Fibroblast of pulmonary artery (primary cell): Measurements from ENCODE around the gene JAK3.

Experiments
- DNase-seq: peaks from one replicate; pipeline ENCODE4 v3.0.0-alpha.2; 2010; ENCODE audit warnings: low read depth
- H3K4me3 ChIP-seq: replicated peaks from 2 replicates; pipeline ENCODE4 v1.5.1; 2011; ENCODE audit warnings: low read depth, mild to moderate bottlenecking, control low read depth, low read length, moderate library complexity
- CTCF ChIP-seq: IDR thresholded peaks from 2 replicates; pipeline ENCODE4 v1.5.1; 2011; ENCODE audit warnings: mild to moderate bottlenecking, control low read depth, low read length, inconsistent platforms; ENCODE audit errors: missing control alignments

JAK3 gene

GRCh38 chr19:17812099-17812498, 35.7 kb downstream of the JAK3 start:
- no peak for DNase-seq
- no peak for TF ChIP-seq CTCF

GRCh38 chr19:17811681-17812080, 36.1 kb downstream of the JAK3 start:
- TF ChIP-seq CTCF = no peak
- H3K4me3 ChIP-seq = no peak overlapping the region
- DNase-seq = no peak

More at GRCh38 chr19:17812099-17812498, 35.7 kb downstream of the JAK3 start:
- H3K4me3 ChIP-seq = no peak overlapping the region

DNA sequence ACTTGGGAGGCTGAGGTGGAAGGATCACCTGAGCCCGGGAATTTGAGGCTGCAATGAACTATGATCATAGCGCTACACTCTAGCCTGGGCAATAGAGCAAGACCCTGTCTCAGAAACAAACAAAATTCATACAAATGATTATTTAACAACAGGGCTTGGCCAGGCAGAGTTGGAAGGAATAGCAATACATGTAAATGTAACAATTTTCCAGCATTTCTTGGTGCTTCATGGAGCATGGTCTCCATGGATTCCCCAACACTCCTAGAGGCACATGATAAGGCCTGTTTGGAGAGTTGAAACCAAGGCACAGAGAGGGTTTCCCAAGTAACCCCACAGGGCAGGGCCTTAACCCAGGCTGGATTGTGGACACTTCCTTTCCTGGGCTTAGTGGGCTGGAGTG, 36.7 kb downstream of the JAK3 start:
- no peak for TF ChIP-seq CTCF
- H3K4me3 ChIP-seq = no peak overlapping the region
- no peak for DNase-seq

GRCh38 chr19:17807731-17808316, 40.0 kb downstream of the JAK3 start:
- TF ChIP-seq CTCF = no peak
- DNase-seq = no peak
- no peak overlapping the region for H3K4me3 ChIP-seq

- no peak for TF ChIP-seq CTCF
- no peak for DNase-seq
- H3K4me3 ChIP-seq = no peak overlapping the region
Measured at GRCh38 chr19:17806945-17807344, 40.8 kb downstream of the JAK3 start.

DNA sequence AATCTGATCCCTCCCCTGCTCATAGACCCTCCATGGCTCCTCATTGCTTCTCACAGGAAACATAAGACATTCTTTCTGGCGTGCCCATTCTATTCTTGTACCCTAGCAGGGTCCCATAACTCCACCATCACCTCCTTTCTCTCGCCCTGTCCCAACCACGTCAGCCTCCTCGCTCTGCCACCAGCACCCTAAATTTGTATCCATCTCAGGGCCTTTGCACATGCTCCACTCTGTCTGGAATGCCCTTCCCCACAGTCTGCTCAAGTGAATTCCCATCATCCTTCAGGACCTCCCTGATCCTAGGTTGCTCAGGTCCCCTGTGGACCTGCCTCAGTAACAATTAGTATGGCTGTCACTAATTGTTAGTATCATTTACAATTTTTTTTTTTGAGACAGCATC, 42.4 kb downstream of the JAK3 start:
- DNase-seq = no peak
- TF ChIP-seq CTCF = no peak
- H3K4me3 ChIP-seq = no peak overlapping the region

- H3K4me3 ChIP-seq = no peak overlapping the region
- TF ChIP-seq CTCF = no peak
- no peak for DNase-seq
Measured at GRCh38 chr19:17803264-17803896, 44.4 kb downstream of the JAK3 start.
